K562 (cell line): ENCODE results near the gene FBXO8.

Source experiments
- CTBP1 ChIP-seq: fragments of 450-650 bp; IDR thresholded peaks from 2 replicates; pipeline ENCODE4 v1.6.1; 2016; ENCODE audit warnings: borderline replicate concordance
- HNRNPK ChIP-seq: fragments of 200-400 bp; formaldehyde crosslinking; IDR thresholded peaks from one replicate; pipeline ENCODE4 v1.6.1; 2018; ENCODE audit warnings: mild to moderate bottlenecking, low read depth, low read length; ENCODE audit not compliant: poor library complexity, severe bottlenecking
- NFATC3 ChIP-seq: fragments of 450-650 bp; IDR thresholded peaks from 2 replicates; pipeline ENCODE4 v1.6.1; 2017; ENCODE audit warnings: mild to moderate bottlenecking
- TEAD4 ChIP-seq, 2 experiments: sonication (generic) in 1 of 2; formaldehyde crosslinking in 1 of 2; IDR thresholded peaks; 2 replicates each; pipeline versions ENCODE4 v1.6.1 to v1.8.0; 2012 to 2022; ENCODE audit warnings: borderline replicate concordance in 1 of 2, inconsistent platforms in 1 of 2, low read length in 1 of 2, mild to moderate bottlenecking in 1 of 2, missing genetic modification reagents in 1 of 2

GRCh38 chr4:174320494-174321199, 37.2 kb upstream of the FBXO8 start:
- TF ChIP-seq HNRNPK (no peak), NFATC3 (no peak), TEAD4 (IDR thresholded peaks at IDR 0.05; ENCODE audit: low read length) (no peak; the same call in 1 of the 2 replicates), TEAD4 (CRISPR knock-in tag; IDR thresholded peaks at IDR 0.05; ENCODE audit: borderline replicate concordance) (no peak), CTBP1 (no peak)
